H9 (cell line): Measurements from ENCODE around the gene OR52I2. TPM values are rescaled to one million over a fixed set of nuclear protein-coding genes. Genes with fewer than 3 reads are reported as not detected.

Experiments used
- DNase-seq: peaks from one replicate; pipeline ENCODE4 v3.0.0-alpha.2; 2017
- H2AFZ ChIP-seq: one replicate; pipeline ENCODE4 v1.6.1; 2013; ENCODE audit warnings: mild to moderate bottlenecking, low read length, control low read depth, moderate library complexity
- H2AK5ac ChIP-seq: 2 replicates; pipeline ENCODE4 v1.6.1; 2013; ENCODE audit warnings: low read length, control low read depth, mixed read lengths; ENCODE audit not compliant: insufficient read length
- H2BK120ac ChIP-seq: one replicate; pipeline ENCODE4 v1.6.1; 2013; ENCODE audit warnings: low read depth, mild to moderate bottlenecking, low read length, control low read depth, inconsistent platforms; ENCODE audit not compliant: poor library complexity, severe bottlenecking
- H2BK12ac ChIP-seq: 2 replicates; pipeline ENCODE4 v1.6.1; 2013; ENCODE audit warnings: low read length, control low read depth, mixed read lengths, low read depth; ENCODE audit not compliant: insufficient read length
- H2BK15ac ChIP-seq: 2 replicates; pipeline ENCODE4 v1.6.1; 2013; ENCODE audit warnings: low read depth, low read length, control low read depth
- H2BK20ac ChIP-seq: one replicate; pipeline ENCODE4 v1.6.1; 2013; ENCODE audit warnings: low read depth, mild to moderate bottlenecking, low read length, control low read depth, inconsistent platforms; ENCODE audit not compliant: poor library complexity, severe bottlenecking
- H2BK5ac ChIP-seq: 2 replicates; pipeline ENCODE4 v1.6.1; 2013; ENCODE audit warnings: low read length, control low read depth, mixed read lengths; ENCODE audit not compliant: insufficient read length
- H3K14ac ChIP-seq: 2 replicates; pipeline ENCODE4 v1.6.1; 2013; ENCODE audit warnings: low read length, control low read depth; ENCODE audit not compliant: insufficient read depth
- H3K18ac ChIP-seq: 2 replicates; pipeline ENCODE4 v1.6.1; 2013; ENCODE audit warnings: low read depth, mild to moderate bottlenecking, mixed read lengths, low read length, control low read depth; ENCODE audit not compliant: insufficient read length
- H3K23ac ChIP-seq: 2 replicates; pipeline ENCODE4 v1.6.1; 2013; ENCODE audit warnings: low read length, control low read depth, mixed read lengths, low read depth; ENCODE audit not compliant: insufficient read length
- H3K23me2 ChIP-seq: 2 replicates; pipeline ENCODE4 v1.6.1; 2013; ENCODE audit warnings: low read depth, mild to moderate bottlenecking, mixed read lengths, low read length, control low read depth; ENCODE audit not compliant: insufficient read length, poor library complexity, severe bottlenecking
- H3K27ac ChIP-seq: 2 replicates; pipeline ENCODE4 v1.5.1; 2013; ENCODE audit warnings: low read length, control low read depth, mixed read lengths, low read depth; ENCODE audit not compliant: insufficient read length
- H3K27me3 ChIP-seq: 2 replicates; pipeline ENCODE4 v1.6.1; 2013; ENCODE audit warnings: low read length, control low read depth, inconsistent platforms; ENCODE audit not compliant: insufficient read depth
- H3K4ac ChIP-seq: 2 replicates; pipeline ENCODE4 v1.6.1; 2013; ENCODE audit warnings: low read depth, mild to moderate bottlenecking, control low read depth, inconsistent platforms, low read length, moderate library complexity
- H3K4me1 ChIP-seq: 2 replicates; pipeline ENCODE4 v1.6.1; 2013; ENCODE audit warnings: low read length, control low read depth, inconsistent platforms; ENCODE audit not compliant: insufficient read depth
- H3K4me2 ChIP-seq: 2 replicates; pipeline ENCODE4 v1.6.1; 2013; ENCODE audit warnings: low read length, control low read depth, mixed read lengths; ENCODE audit not compliant: insufficient read length, insufficient read depth
- H3K56ac ChIP-seq: 2 replicates; pipeline ENCODE4 v1.6.1; 2013; ENCODE audit warnings: low read depth, mild to moderate bottlenecking, mixed read lengths, low read length, control low read depth; ENCODE audit not compliant: insufficient read length
- H3K79me1 ChIP-seq: 2 replicates; pipeline ENCODE4 v1.6.1; 2013; ENCODE audit warnings: low read depth, mild to moderate bottlenecking, moderate library complexity, low read length, control low read depth, inconsistent platforms; ENCODE audit not compliant: insufficient read depth, poor library complexity, severe bottlenecking
- H3K79me2 ChIP-seq: 2 replicates; pipeline ENCODE4 v1.6.1; 2013; ENCODE audit warnings: low read length, control low read depth, inconsistent platforms; ENCODE audit not compliant: insufficient read depth
- H3K9ac ChIP-seq: 2 replicates; pipeline ENCODE4 v1.6.1; 2013; ENCODE audit warnings: low read length, control low read depth, mixed read lengths; ENCODE audit not compliant: insufficient read length; ENCODE audit errors: extremely low read depth
- H3K9me3 ChIP-seq: one replicate; pipeline ENCODE4 v1.6.1; 2013; ENCODE audit warnings: low read depth, low read length, inconsistent platforms; ENCODE audit not compliant: control insufficient read depth
- H3T11ph ChIP-seq: one replicate; pipeline ENCODE4 v1.6.1; 2013; ENCODE audit warnings: mild to moderate bottlenecking, low read length, control low read depth, inconsistent platforms
- H4K20me1 ChIP-seq: one replicate; pipeline ENCODE4 v1.6.1; 2013; ENCODE audit not compliant: control insufficient read depth, insufficient read length, insufficient read depth
- H4K5ac ChIP-seq: 2 replicates; pipeline ENCODE4 v1.6.1; 2013; ENCODE audit warnings: low read depth, mild to moderate bottlenecking, mixed read lengths, low read length, control low read depth; ENCODE audit not compliant: insufficient read length
- H4K8ac ChIP-seq: replicated peaks from 2 replicates; pipeline ENCODE4 v1.6.1; 2013; ENCODE audit warnings: low read length, control low read depth, mixed read lengths, low read depth; ENCODE audit not compliant: insufficient read length
- H4K91ac ChIP-seq: 2 replicates; pipeline ENCODE4 v1.6.1; 2013; ENCODE audit warnings: low read depth, mild to moderate bottlenecking, moderate library complexity, mixed read lengths, low read length, control low read depth; ENCODE audit not compliant: insufficient read length
- H3K27ac Mint-ChIP-seq, 3 experiments: 2 replicates in 2 of 3; 3 replicates in 1 of 3; pipeline ENCODE4 v1.8.0; 2020 to 2021; ENCODE audit warnings: mixed read lengths in 3 of 3, mild to moderate bottlenecking in 1 of 3, moderate library complexity in 1 of 3
- H3K27me3 Mint-ChIP-seq: 2 replicates; pipeline ENCODE4 v1.8.0; 2021; ENCODE audit warnings: low read depth, mild to moderate bottlenecking, moderate library complexity, mixed read lengths
- H3K36me3 Mint-ChIP-seq, 3 experiments: 2 replicates in 2 of 3; 3 replicates in 1 of 3; pipeline ENCODE4 v1.8.0; 2020 to 2021; ENCODE audit warnings: low read depth in 3 of 3, mixed read lengths in 3 of 3; ENCODE audit not compliant: insufficient read depth in 1 of 3
- H3K4me1 Mint-ChIP-seq, 2 experiments: 2 replicates each; pipeline ENCODE4 v1.8.0; 2020; ENCODE audit warnings: mixed read lengths in 2 of 2
- H3K4me3 Mint-ChIP-seq, 2 experiments: 2 replicates in 1 of 2; 3 replicates in 1 of 2; pipeline ENCODE4 v1.8.0; 2020 to 2021; ENCODE audit warnings: mild to moderate bottlenecking in 2 of 2, mixed read lengths in 2 of 2, moderate library complexity in 1 of 2
- H3K9me3 Mint-ChIP-seq, 2 experiments: 2 replicates in 1 of 2; 3 replicates in 1 of 2; pipeline ENCODE4 v1.8.0; 2020; ENCODE audit warnings: mild to moderate bottlenecking in 2 of 2, mixed read lengths in 2 of 2, moderate library complexity in 1 of 2
- CTCF ChIP-seq: fragments of 200-600 bp; sonication (generic); conservative IDR thresholded peaks from 3 replicates; pipeline ENCODE4 v1.8.0; 2021; ENCODE audit warnings: antibody characterized with exemption, mild to moderate bottlenecking
- WGBS: extraction: QIAGEN DNeasy Blood & Tissue Kit; methylation state at CpG from one replicate; pipeline ENCODE4 v1.1.7; 2013; ENCODE audit warnings: missing lambda C conversion rate, low lambda C conversion rate, mixed read lengths; ENCODE audit not compliant: insufficient read length; ENCODE audit errors: extremely low coverage; 5-methylcytosine and 5-hydroxymethylcytosine counted together
- total RNA-seq: library from RNA; stranded (reverse); gene quantifications from 2 replicates; pipeline ENCODE4 v1.2.1, GENCODE V29; 2021

OR52I2 gene
- total RNA-seq, 1 experiment from 2014 or later: not detected

- no peak overlapping the region for H2BK15ac ChIP-seq
- H2AK5ac ChIP-seq: no peak overlapping the region
- H3K4me1 ChIP-seq: no peaks in the 10 kb centered on the region
- H3K23ac ChIP-seq: no peak overlapping the region
- WGBS: no CpG with 5 or more reads among the region's 2 CpGs
- H3K4ac ChIP-seq: no peak overlapping the region
- no peak for TF ChIP-seq CTCF
- no peak overlapping the region for H2BK20ac ChIP-seq
- H3K79me2 ChIP-seq: no peaks in the 10 kb centered on the region
- no peak overlapping the region for H3K56ac ChIP-seq
- no peaks in the 10 kb centered on the region for H4K20me1 ChIP-seq
- no peaks in the 10 kb centered on the region for H3K9me3 ChIP-seq
- H3K79me1 ChIP-seq: no peaks in the 10 kb centered on the region
- no peak overlapping the region for H3K9ac ChIP-seq
- no peak overlapping the region for H2AFZ ChIP-seq
- Mint-ChIP-seq H3K27ac (no peak overlapping the region), H3K4me3 (no peak overlapping the region), H3K4me1 (peaks cover 4 to 6% of the 10 kb centered on the region in 2 experiments), H3K36me3 (0 out of 7 replicates have a peak, but pooled peaks cover 0 to 3% (median 0%) of the 10 kb centered on the region in 3 experiments), H3K9me3 (peaks cover 3% of the 10 kb centered on the region in 2 experiments), H3K27me3 (peaks cover 21% of the 10 kb centered on the region)
- H3K4me2 ChIP-seq: no peak overlapping the region
- no peak overlapping the region for H4K8ac ChIP-seq
- H3K27me3 ChIP-seq: no peaks in the 10 kb centered on the region
- no peak overlapping the region for H2BK5ac ChIP-seq
- H3T11ph ChIP-seq: no peak overlapping the region
- no peak overlapping the region for H4K5ac ChIP-seq
- H3K23me2 ChIP-seq: no peaks in the 10 kb centered on the region
- no peak overlapping the region for H2BK120ac ChIP-seq
- no peak overlapping the region for H4K91ac ChIP-seq
- no peak overlapping the region for H2BK12ac ChIP-seq
- DNase-seq: no peak
- H3K14ac ChIP-seq: no peak overlapping the region
- H3K27ac ChIP-seq: no peak overlapping the region
- H3K18ac ChIP-seq: no peak overlapping the region
Observed at GRCh38 chr11:4611986-4612385, 30.4 kb downstream of the OR52I2 start.
